K562 (cell line): ENCODE measurements around the gene ATAD3B. TPM values are rescaled to one million over a fixed set of nuclear protein-coding genes. Genes with fewer than 3 reads are reported as not detected.

Experiments
- ARID2 ChIP-seq: fragments of 450-650 bp; IDR thresholded peaks from 2 replicates; pipeline ENCODE4 v1.6.1; 2017; ENCODE audit warnings: antibody characterized with exemption, mild to moderate bottlenecking
- ATF1 ChIP-seq, 2 experiments: fragments of 450-650 bp in 1 of 2; IDR thresholded peaks; 2 replicates each; pipeline ENCODE4 v1.6.1; 2016; ENCODE audit warnings: missing compliant biosample characterization in 1 of 2, missing genetic modification characterization in 1 of 2
- FOXO4 ChIP-seq: fragments of 450-650 bp; formaldehyde crosslinking; IDR thresholded peaks from 2 replicates; pipeline ENCODE4 v1.4.0; 2020; ENCODE audit warnings: mild to moderate bottlenecking, moderate library complexity
- GTF3C2 ChIP-seq: IDR thresholded peaks from 3 replicates; pipeline ENCODE4 v1.6.1; 2011; ENCODE audit warnings: borderline replicate concordance, mild to moderate bottlenecking, moderate library complexity; ENCODE audit not compliant: insufficient read length; ENCODE audit errors: extremely low read depth
- HDAC1 ChIP-seq, 2 experiments: fragments of 450-650 bp; IDR thresholded peaks; 2 replicates each; pipeline ENCODE4 v1.6.1; 2016 to 2017; ENCODE audit warnings: inconsistent platforms in 1 of 2, mild to moderate bottlenecking in 1 of 2, moderate library complexity in 1 of 2
- HDAC2 ChIP-seq: fragments of 450-650 bp; IDR thresholded peaks from 2 replicates; pipeline ENCODE4 v1.6.1; 2016; ENCODE audit warnings: mild to moderate bottlenecking
- HMG20B ChIP-seq: fragments of 250-450 bp; sonication (Bioruptor Pico); IDR thresholded peaks from 2 replicates; pipeline ENCODE4 v1.5.0; 2021; ENCODE audit warnings: mild to moderate bottlenecking
- IRF2 ChIP-seq: sonication (generic); formaldehyde crosslinking; IDR thresholded peaks from 2 replicates; pipeline ENCODE4 v1.8.1; 2022; ENCODE audit warnings: mild to moderate bottlenecking, missing genetic modification reagents
- LEF1 ChIP-seq: fragments of 450-650 bp; IDR thresholded peaks from 2 replicates; pipeline ENCODE4 v1.6.1; 2016; ENCODE audit warnings: mild to moderate bottlenecking
- NCOA6 ChIP-seq: fragments of 450-650 bp; IDR thresholded peaks from 2 replicates; pipeline ENCODE4 v1.6.1; 2017; ENCODE audit warnings: mild to moderate bottlenecking
- PKNOX1 ChIP-seq: fragments of 450-650 bp; IDR thresholded peaks from 2 replicates; pipeline ENCODE4 v1.6.1; 2016
- POLR2A ChIP-seq: fragments of 450-650 bp; conservative IDR thresholded peaks from 2 replicates; pipeline ENCODE4 v1.6.1; 2016
- POLR2G ChIP-seq: fragments of 200-400 bp; formaldehyde crosslinking; IDR thresholded peaks from 2 replicates; pipeline ENCODE4 v1.6.1; 2017; ENCODE audit warnings: low read depth, mild to moderate bottlenecking, antibody characterized with exemption, low read length, moderate library complexity
- PREB ChIP-seq: sonication (generic); formaldehyde crosslinking; IDR thresholded peaks from 2 replicates; pipeline ENCODE4 v1.8.1; 2023; ENCODE audit warnings: mild to moderate bottlenecking, missing genetic modification reagents
- RAD51 ChIP-seq: fragments of 450-650 bp; IDR thresholded peaks from 2 replicates; pipeline ENCODE4 v1.7.1; 2016; ENCODE audit warnings: low read depth, mild to moderate bottlenecking, borderline replicate concordance
- TARDBP ChIP-seq: fragments of 450-650 bp; IDR thresholded peaks from 2 replicates; pipeline ENCODE4 v1.6.1; 2016
- USF2 ChIP-seq: sonication (generic); formaldehyde crosslinking; IDR thresholded peaks from 2 replicates; pipeline ENCODE4 v1.5.0; 2020; ENCODE audit warnings: missing genetic modification reagents
- WHSC1 ChIP-seq: IDR thresholded peaks from one replicate; pipeline ENCODE4 v1.6.1; 2012; ENCODE audit warnings: low read length, control low read depth, inconsistent platforms
- ZBTB7A ChIP-seq: IDR thresholded peaks from 2 replicates; pipeline ENCODE4 v1.6.1; 2011; ENCODE audit warnings: low read depth, mild to moderate bottlenecking, low read length, moderate library complexity, borderline replicate concordance; ENCODE audit not compliant: control insufficient read depth
- ZNF146 ChIP-seq: IDR thresholded peaks from one replicate; pipeline ENCODE4 v1.6.1; 2018; ENCODE audit warnings: missing compliant biosample characterization; ENCODE audit not compliant: unreplicated experiment
- ZNF212 ChIP-seq: fragments of 450-650 bp; formaldehyde crosslinking; IDR thresholded peaks from 2 replicates; pipeline ENCODE4 v1.4.0; 2020; ENCODE audit warnings: mild to moderate bottlenecking
- ZNF584 ChIP-seq: fragments of 200-800 bp; sonication (Bioruptor generic); IDR thresholded peaks from 2 replicates; pipeline ENCODE4 v1.6.1; 2016; ENCODE audit warnings: low read depth, mild to moderate bottlenecking, missing genetic modification characterization, missing compliant biosample characterization
- ZNF589 ChIP-seq: fragments of 200-800 bp; sonication (Bioruptor generic); IDR thresholded peaks from 2 replicates; pipeline ENCODE4 v1.6.1; 2016; ENCODE audit warnings: low read depth, missing genetic modification characterization, missing compliant biosample characterization
- polyA plus RNA-seq, 8 experiments: library from polyadenylated mRNA; depleted of rRNA in 4 of 8; stranded (reverse) in 5 of 8; unstranded in 3 of 8; fragments of >200 nt; fragmentation: Nextera tagmentation in 2 of 8; fragmentation: Illumina TruSeq in 1 of 8; extraction: Ambion mirVana in 2 of 8; extraction: Trizol in 1 of 8; gene quantifications; 2 replicates each; pipeline versions ENCODE4 v1.2.1 to v1.2.3, GENCODE V29; 2011 to 2014; ENCODE audit warnings: inconsistent platforms in 1 of 8, missing spikeins in 1 of 8
- total RNA-seq, 7 experiments: library from RNA; depleted of rRNA in 6 of 7; stranded (reverse); fragments of >200 nt in 6 of 7; fragmentation: Illumina TruSeq in 2 of 7; extraction: Trizol in 2 of 7; gene quantifications; 2 replicates each; pipeline versions ENCODE4 v1.2.1 to v1.2.3, GENCODE V29; 2011 to 2021; ENCODE audit warnings: low replicate concordance in 1 of 7

Gene ATAD3B
- total and polyA plus RNA-seq, 9 of the 15 experiments (the other 6 are each of a cell fraction or from before 2014, with no cell fraction given): 0.07 to 113 (median 27.7) TPM

- TF ChIP-seq POLR2A (peak; percentile 49; the same call in 1 of the 2 replicates), RAD51 (no peak), PKNOX1 (no peak), ZNF584 (CRISPR knock-in tag) (no peak), PREB (no peak), ZNF212 (CRISPR knock-in tag) (no peak), ARID2 (no peak), LEF1 (no peak), TARDBP (no peak), HDAC2 (no peak), IRF2 (CRISPR knock-in tag) (no peak), FOXO4 (CRISPR knock-in tag) (no peak), ZNF589 (CRISPR knock-in tag) (no peak), ZBTB7A (no peak), ZNF146 (CRISPR knock-in tag) (no peak), NCOA6 (no peak), USF2 (CRISPR knock-in tag) (no peak), ATF1 (CRISPR knock-in tag; IDR thresholded peaks at IDR 0.05) (no peak), ATF1 (tag; IDR thresholded peaks at IDR 0.05) (no peak), WHSC1 (no peak), POLR2G (peak; percentile 36; the same call in 1 of the 2 replicates), GTF3C2 (no peak), HMG20B (CRISPR knock-in tag) (no peak), HDAC1 (IDR thresholded peaks at IDR 0.05) (no peak)
Observed at GRCh38 chr1:1517973-1518620, 46.5 kb downstream of the ATAD3B start (continued).
